Endothelial cell of umbilical vein (primary cell): Measurements from ENCODE around the gene EYS. TPM values are rescaled to one million over a fixed set of nuclear protein-coding genes. Genes with fewer than 3 reads are reported as not detected.

Source experiments
- BruUV-seq: library from RNA; stranded (reverse); fragments of 400-500 nt; replicated peaks from 2 replicates; lab custom pipeline; 2021; lab: Mats Ljungman, UMichigan
- CTCF ChIA-PET: fragments of 300-600, 350-600 bp; sonication (Branson Sonifier 250); formaldehyde crosslinking; loops from one replicate; lab custom pipeline; 2021; ENCODE audit warnings: antibody characterized with exemption, inconsistent platforms; lab: Charles Lee
- POLR2A ChIA-PET: fragments of 300-600, 350-600 bp; sonication (Branson Sonifier 250); formaldehyde crosslinking; loops from one replicate; lab custom pipeline; 2021; ENCODE audit warnings: antibody characterized with exemption, inconsistent platforms; lab: Charles Lee
- DNase-seq: peaks from one replicate; pipeline ENCODE4 v3.0.0-alpha.2; 2011; ENCODE audit warnings: low read depth, low spot score
- FAIRE-seq: peaks from 2 replicates; lab custom pipeline; 2011; peaks lifted over from hg19 to GRCh38; lab: Jason Lieb, UNC
- H2AFZ ChIP-seq: 2 replicates; pipeline ENCODE4 v1.6.0; 2012; ENCODE audit warnings: low read depth, low read length, control low read depth, inconsistent platforms
- H3K27ac ChIP-seq: 2 replicates; pipeline ENCODE4 v1.5.1; 2011; ENCODE audit warnings: low read depth, mild to moderate bottlenecking, control low read depth, low read length, moderate library complexity; ENCODE audit not compliant: insufficient read depth
- H3K27me3 ChIP-seq, 2 experiments: 2 replicates each; pipeline versions ENCODE4 v1.6.0 to v1.6.1; 2011; ENCODE audit warnings: low read length in 2 of 2, mixed read lengths in 1 of 2; ENCODE audit not compliant: control insufficient read depth in 2 of 2, insufficient read depth in 2 of 2
- H3K36me3 ChIP-seq, 2 experiments: 2 replicates in 1 of 2; 3 replicates in 1 of 2; pipeline ENCODE4 v1.5.1; 2011; ENCODE audit warnings: low read length in 2 of 2, mild to moderate bottlenecking in 1 of 2, moderate library complexity in 1 of 2; ENCODE audit not compliant: control insufficient read depth in 2 of 2, insufficient read depth in 2 of 2; ENCODE audit errors: extremely low read depth in 1 of 2
- H3K4me1 ChIP-seq: 3 replicates; pipeline ENCODE4 v1.5.1; 2011; ENCODE audit warnings: mild to moderate bottlenecking, low read length; ENCODE audit not compliant: control insufficient read depth, insufficient read depth; ENCODE audit errors: extremely low read depth
- H3K4me2 ChIP-seq: 2 replicates; pipeline ENCODE4 v1.6.1; 2011; ENCODE audit warnings: low read length, control low read depth, mixed read lengths; ENCODE audit not compliant: insufficient read depth
- H3K4me3 ChIP-seq, 3 experiments: fragments of 200-600 bp in 1 of 3; sonication (generic), shearing (Covaris generic) in 1 of 3; replicated peaks in 1 of 3; 2 replicates each; pipeline ENCODE4 v1.5.1; 2011 to 2016; ENCODE audit warnings: control low read depth in 3 of 3, low read length in 3 of 3, mild to moderate bottlenecking in 2 of 3, inconsistent platforms in 1 of 3, low read depth in 1 of 3, moderate library complexity in 1 of 3; ENCODE audit not compliant: insufficient read depth in 1 of 3
- H3K79me2 ChIP-seq: 2 replicates; pipeline ENCODE4 v1.6.0; 2012; ENCODE audit warnings: low read length, inconsistent platforms; ENCODE audit not compliant: control insufficient read depth, insufficient read depth
- H3K9ac ChIP-seq: replicated peaks from 2 replicates; pipeline ENCODE3; 2011; ENCODE audit warnings: low read length, control low read depth; ENCODE audit not compliant: insufficient read depth; ENCODE audit errors: extremely low read depth
- H3K9me1 ChIP-seq: replicated peaks from 3 replicates; pipeline ENCODE4 v1.6.0; 2011; ENCODE audit warnings: mild to moderate bottlenecking, low read length; ENCODE audit not compliant: control insufficient read depth, insufficient read depth; ENCODE audit errors: extremely low read depth
- H3K9me3 ChIP-seq: replicated peaks from 2 replicates; pipeline ENCODE4 v1.5.1; 2012; ENCODE audit warnings: low read length, inconsistent platforms; ENCODE audit not compliant: control insufficient read depth, insufficient read depth
- H4K20me1 ChIP-seq: replicated peaks from 2 replicates; pipeline ENCODE3; 2011; ENCODE audit warnings: mild to moderate bottlenecking, low read length; ENCODE audit not compliant: control insufficient read depth, insufficient read depth; ENCODE audit errors: extremely low read depth
- EZH2 ChIP-seq: IDR thresholded peaks from 2 replicates; pipeline ENCODE4 v1.6.1; 2012; ENCODE audit warnings: borderline replicate concordance, low read depth, mild to moderate bottlenecking, moderate library complexity, low read length, inconsistent platforms; ENCODE audit not compliant: severe bottlenecking
- FOS ChIP-seq: IDR thresholded peaks from 2 replicates; pipeline ENCODE4 v1.6.1; 2011; ENCODE audit warnings: mild to moderate bottlenecking, low read length, moderate library complexity, borderline replicate concordance; ENCODE audit not compliant: insufficient read depth
- GATA2 ChIP-seq: IDR thresholded peaks from 2 replicates; pipeline ENCODE4 v1.7.0; 2011; ENCODE audit warnings: low read depth, mild to moderate bottlenecking, moderate library complexity, mixed read lengths, low read length; ENCODE audit not compliant: insufficient read length, insufficient read depth
- JUN ChIP-seq: IDR thresholded peaks from 2 replicates; pipeline ENCODE4 v1.6.1; 2011; ENCODE audit warnings: borderline replicate concordance, low read depth; ENCODE audit not compliant: insufficient read length, insufficient read depth
- MAX ChIP-seq: IDR thresholded peaks from 2 replicates; pipeline ENCODE4 v1.6.1; 2011; ENCODE audit not compliant: insufficient read depth, insufficient read length
- MYC ChIP-seq: IDR thresholded peaks from one replicate; pipeline ENCODE4 v1.6.1; 2011; ENCODE audit warnings: mild to moderate bottlenecking, low read depth, low read length
- POLR2A ChIP-seq: IDR thresholded peaks from 2 replicates; pipeline ENCODE4 v1.6.1; 2012; ENCODE audit warnings: low read depth, mild to moderate bottlenecking, control low read depth, low read length
- POLR2AphosphoS5 ChIP-seq: IDR thresholded peaks from 2 replicates; pipeline ENCODE4 v1.6.1; 2012; ENCODE audit warnings: low read depth, mild to moderate bottlenecking, control low read depth, low read length, moderate library complexity; ENCODE audit not compliant: insufficient read depth
- dilution Hi-C: fragments of 300-500 bp; cut with MboI; formaldehyde crosslinking; loops from one replicate; pipeline ENCODE4 v1.15.0; 2019; ENCODE audit warnings: low sequenced_read_pairs; ENCODE audit not compliant: extremely low pct_ligation_motif_present
- intact Hi-C: fragments of 100-400 bp; cut with micrococcal nuclease; formaldehyde crosslinking; loops from one replicate; pipeline ENCODE4 v1.10.0; 2022
- polyA plus RNA-seq, 4 experiments: library from polyadenylated mRNA; depleted of rRNA in 3 of 4; stranded (reverse) in 3 of 4; unstranded in 1 of 4; fragments of >200 nt; gene quantifications; 2 replicates each; pipeline versions ENCODE4 v1.2.1 to v1.2.3, GENCODE V29; 2011 to 2012; ENCODE audit warnings: missing spikeins in 1 of 4
- total RNA-seq: library from RNA; stranded (reverse); gene quantifications from 2 replicates; pipeline ENCODE4 v1.2.3, GENCODE V29; 2021
- TF ChIP-seq, protein P1 (sequence below), 2 donors: IDR thresholded peaks; 1 replicate in 1 of 2; 2 replicates in 1 of 2; pipeline ENCODE4 v1.5.1; 2011; ENCODE audit warnings: low read length in 2 of 2, mild to moderate bottlenecking in 2 of 2, moderate library complexity in 2 of 2, control low read depth in 1 of 2, inconsistent platforms in 1 of 2, low read depth in 1 of 2; ENCODE audit not compliant: insufficient read depth in 1 of 2; ENCODE audit errors: extremely low read depth in 1 of 2

EYS gene
- total and polyA plus RNA-seq, 2 donors (not counting 3 experiments of a cell fraction or from before 2014, with no cell fraction given): 0.01 to 0.27 TPM

GRCh38 chr6:63716169-63716568, 1990.9 kb downstream of the EYS start:
- no peaks in the 10 kb centered on the region for H4K20me1 ChIP-seq
- ChIA-PET CTCF (interaction anchor here (1.5 kb wide), 1 partner anchor 118 kb away, joined by 3 read pairs; no protein-coding TSS in a partner anchor), POLR2A (no interaction called here)
- dilution Hi-C loops (no loop called here), intact Hi-C loops (no loop called here)
- TF ChIP-seq, protein P1, sequence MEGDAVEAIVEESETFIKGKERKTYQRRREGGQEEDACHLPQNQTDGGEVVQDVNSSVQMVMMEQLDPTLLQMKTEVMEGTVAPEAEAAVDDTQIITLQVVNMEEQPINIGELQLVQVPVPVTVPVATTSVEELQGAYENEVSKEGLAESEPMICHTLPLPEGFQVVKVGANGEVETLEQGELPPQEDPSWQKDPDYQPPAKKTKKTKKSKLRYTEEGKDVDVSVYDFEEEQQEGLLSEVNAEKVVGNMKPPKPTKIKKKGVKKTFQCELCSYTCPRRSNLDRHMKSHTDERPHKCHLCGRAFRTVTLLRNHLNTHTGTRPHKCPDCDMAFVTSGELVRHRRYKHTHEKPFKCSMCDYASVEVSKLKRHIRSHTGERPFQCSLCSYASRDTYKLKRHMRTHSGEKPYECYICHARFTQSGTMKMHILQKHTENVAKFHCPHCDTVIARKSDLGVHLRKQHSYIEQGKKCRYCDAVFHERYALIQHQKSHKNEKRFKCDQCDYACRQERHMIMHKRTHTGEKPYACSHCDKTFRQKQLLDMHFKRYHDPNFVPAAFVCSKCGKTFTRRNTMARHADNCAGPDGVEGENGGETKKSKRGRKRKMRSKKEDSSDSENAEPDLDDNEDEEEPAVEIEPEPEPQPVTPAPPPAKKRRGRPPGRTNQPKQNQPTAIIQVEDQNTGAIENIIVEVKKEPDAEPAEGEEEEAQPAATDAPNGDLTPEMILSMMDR (IDR thresholded peaks at IDR 0.05; ENCODE audit: extremely low read depth in 1 of 2, insufficient read depth in 1 of 2, low read depth in 1 of 2, low read length in 2 of 2): no peak
- TF ChIP-seq POLR2AphosphoS5 (no peak), GATA2 (no peak)
- BruUV-seq: no TSS peak
- H3K9ac ChIP-seq: no peak overlapping the region
- H3K4me2 ChIP-seq: no peak overlapping the region
- no peaks in the 10 kb centered on the region for H3K4me1 ChIP-seq
- H3K79me2 ChIP-seq: no peaks in the 10 kb centered on the region
- H3K9me1 ChIP-seq: no peaks in the 10 kb centered on the region
- H3K36me3 ChIP-seq: peaks cover 11% of the 10 kb centered on the region in 2 experiments
- no peak overlapping the region for H2AFZ ChIP-seq
- DNase-seq (no peak), FAIRE-seq (no peak)
- H3K9me3 ChIP-seq: no peaks in the 10 kb centered on the region
- no peak overlapping the region for H3K27ac ChIP-seq
- H3K4me3 ChIP-seq: no peak overlapping the region
- H3K27me3 ChIP-seq: no peaks in the 10 kb centered on the region

DNA sequence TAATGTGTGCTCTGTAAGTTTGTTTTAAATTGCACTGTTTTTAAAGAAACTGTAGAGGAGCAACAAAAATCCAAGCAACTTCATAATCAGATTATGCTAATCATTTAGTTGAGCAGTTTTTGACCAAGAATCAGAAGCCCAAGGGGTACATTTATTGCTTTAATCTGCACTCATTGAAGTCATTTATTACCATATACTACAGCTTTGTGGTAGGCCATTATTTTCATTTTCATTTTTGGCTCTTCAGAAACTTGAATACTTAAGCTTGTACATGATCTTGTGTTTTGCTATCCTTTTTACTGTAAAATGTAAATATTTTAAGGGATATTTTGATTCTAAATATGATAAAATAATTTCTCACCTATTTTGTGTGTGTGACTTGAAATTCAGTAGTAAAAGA, 1992.9 kb downstream of the EYS start:
- no peaks in the 10 kb centered on the region for H3K79me2 ChIP-seq
- BruUV-seq: no TSS peak
- intact Hi-C loops: no loop called here
- H3K4me1 ChIP-seq: no peaks in the 10 kb centered on the region
- H3K27me3 ChIP-seq: no peaks in the 10 kb centered on the region
- H4K20me1 ChIP-seq: no peaks in the 10 kb centered on the region
- no peak overlapping the region for H3K9ac ChIP-seq
- no peak for FAIRE-seq
- CTCF ChIA-PET: no interaction called here
- POLR2A ChIA-PET: no interaction called here
- no peak overlapping the region for H2AFZ ChIP-seq
- H3K36me3 ChIP-seq: peaks cover 12 to 21% of the 10 kb centered on the region in 2 experiments
- DNase-seq: no peak
- H3K27ac ChIP-seq: no peak overlapping the region
- dilution Hi-C loops: no loop called here
- TF ChIP-seq MYC: no peak
- TF ChIP-seq GATA2: no peak
- TF ChIP-seq, protein P1 (IDR thresholded peaks at IDR 0.05; ENCODE audit: extremely low read depth in 1 of 2, insufficient read depth in 1 of 2, low read depth in 1 of 2, low read length in 2 of 2): no peak
- TF ChIP-seq JUN: no peak
- no peak for TF ChIP-seq POLR2AphosphoS5
- TF ChIP-seq POLR2A: no peak
- no peak for TF ChIP-seq EZH2
- TF ChIP-seq FOS: no peak
- no peak for TF ChIP-seq MAX
- H3K9me3 ChIP-seq: no peaks in the 10 kb centered on the region
- no peaks in the 10 kb centered on the region for H3K9me1 ChIP-seq
- no peak overlapping the region for H3K4me3 ChIP-seq
- no peak overlapping the region for H3K4me2 ChIP-seq
